Upper lobe of left lung (tissue), 6 donors: Measurements from ENCODE around the gene CPNE4. TPM values are rescaled to one million over a fixed set of nuclear protein-coding genes. Genes with fewer than 3 reads are reported as not detected.

Experiments
- ATAC-seq, 2 donors: fragments of 200-7000 bp; cut with Tn5 transposase; one replicate each; pipeline ENCODE4 v1.9.1; 2022; ENCODE audit warnings: mild to moderate bottlenecking in 2 of 2, moderate library complexity in 2 of 2; ENCODE audit not compliant: low FRiP score in 2 of 2
- DNase-seq, 2 donors: peaks; one replicate each; pipeline ENCODE4 v3.0.0-alpha.2; 2019 to 2020
- H3K27ac ChIP-seq, 4 donors: fragments of 200-600 bp; sonication (generic); one replicate each; pipeline ENCODE4 v1.5.1; 2016 to 2019
- H3K27me3 ChIP-seq, 4 donors: fragments of 200-600 bp; sonication (generic); one replicate each; pipeline ENCODE4 v1.5.1; 2017 to 2019
- H3K36me3 ChIP-seq, 4 donors: fragments of 200-600 bp; sonication (generic); one replicate each; pipeline ENCODE4 v1.5.1; 2016 to 2019
- H3K4me1 ChIP-seq, 4 donors: fragments of 200-600 bp; sonication (generic); one replicate each; pipeline ENCODE4 v1.5.1; 2018 to 2019
- H3K4me3 ChIP-seq, 4 donors: fragments of 200-600 bp; sonication (generic); one replicate each; pipeline ENCODE4 v1.5.1; 2017 to 2019; ENCODE audit warnings: mild to moderate bottlenecking in 2 of 4, moderate library complexity in 1 of 4
- H3K9me3 ChIP-seq, 4 donors: fragments of 200-600 bp; sonication (generic); one replicate each; pipeline ENCODE4 v1.5.1; 2018 to 2019
- CTCF ChIP-seq, 6 experiments: fragments of 450-650 bp in 4 of 6; fragments of 200-600 bp in 2 of 6; sonication (generic) in 2 of 6; IDR thresholded peaks; one replicate each; pipeline ENCODE4 v1.5.1; 2016 to 2019; ENCODE audit warnings: antibody characterized with exemption in 6 of 6
- EP300 ChIP-seq, 4 donors: sonication (generic); formaldehyde crosslinking; IDR thresholded peaks; one replicate each; pipeline ENCODE4 v1.5.1; 2017; ENCODE audit warnings: antibody characterized with exemption in 4 of 4, control low read depth in 2 of 4
- POLR2A ChIP-seq, 4 donors: fragments of 450-650 bp; IDR thresholded peaks; one replicate each; pipeline ENCODE4 v1.5.1; 2016 to 2017; ENCODE audit warnings: antibody characterized with exemption in 4 of 4, mild to moderate bottlenecking in 2 of 4
- POLR2AphosphoS5 ChIP-seq, 2 donors: sonication (generic); formaldehyde crosslinking; IDR thresholded peaks; one replicate each; pipeline ENCODE4 v1.5.1; 2017; ENCODE audit warnings: antibody characterized with exemption in 2 of 2
- WGBS, 2 donors: methylation state at CpG; one replicate each; pipeline ENCODE4 v1.1.5; 2017 to 2018; 5-methylcytosine and 5-hydroxymethylcytosine counted together
- total RNA-seq, 6 donors: library from RNA; depleted of rRNA in 4 of 6; stranded (reverse); fragments of >200 nt in 4 of 6; gene quantifications; one replicate each; pipeline versions ENCODE4 v1.1.0 to v1.2.1, GENCODE V29; 2016 to 2021
- donor health status: DM: no; HTN: no; CAD: no; lungs with moderate emphysema.
- donor health status: DM: no; HTN: yes; CAD: no; lungs with severe emphysema.

Gene CPNE4
- total RNA-seq, 6 donors from 2014 or later = 0.34 to 2.1 (median 0.47) TPM; not detected in 3

- Histone ChIP-seq H3K4me3 (no peak overlapping the region), H3K9me3 (no peaks in the 10 kb centered on the region), H3K27ac (no peak overlapping the region), H3K27me3 (no peaks in the 10 kb centered on the region), H3K36me3 (no peaks in the 10 kb centered on the region), H3K4me1 (no peaks in the 10 kb centered on the region)
- TF ChIP-seq POLR2A (IDR thresholded peaks at IDR 0.05) = no peak
- TF ChIP-seq POLR2AphosphoS5 (IDR thresholded peaks at IDR 0.05) = no peak
- WGBS, 2 donors = 76 to 86% methylated on average over 2 of the region's 2 CpGs
- ATAC-seq = no peak
- no peak for DNase-seq
These were observed 494.0 kb downstream of the CPNE4 start for GRCh38 chr3:131540821-131541220.

DNA sequence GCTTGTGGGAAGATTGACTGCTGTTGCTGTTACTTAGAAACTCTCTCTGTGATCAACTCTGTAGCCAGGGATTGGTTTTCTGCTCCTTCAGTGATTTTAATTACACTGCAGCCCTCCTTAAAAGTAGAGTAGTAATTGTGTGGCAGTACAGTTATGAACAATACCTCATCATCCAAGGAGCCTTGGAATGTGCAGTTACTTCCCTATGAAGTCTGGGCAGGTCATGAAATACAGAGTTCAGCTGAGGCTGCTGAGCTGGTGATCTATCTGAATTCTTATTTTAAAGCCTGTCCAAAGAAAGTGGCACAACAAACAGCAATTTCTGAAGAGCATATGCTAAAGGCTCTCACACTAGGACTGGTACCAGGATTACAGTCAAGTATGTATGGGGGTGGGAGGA, 494.7 kb downstream of the CPNE4 start:
- Histone ChIP-seq H3K27me3 (no peaks in the 10 kb centered on the region), H3K4me3 (no peak overlapping the region), H3K4me1 (no peaks in the 10 kb centered on the region), H3K27ac (no peak overlapping the region), H3K36me3 (no peaks in the 10 kb centered on the region), H3K9me3 (no peaks in the 10 kb centered on the region)
- no peak for ATAC-seq
- DNase-seq = no peak
- TF ChIP-seq EP300 (IDR thresholded peaks at IDR 0.05) = no peak
- TF ChIP-seq POLR2A (IDR thresholded peaks at IDR 0.05) = no peak
- no peak for TF ChIP-seq POLR2AphosphoS5 (IDR thresholded peaks at IDR 0.05)
- TF ChIP-seq CTCF (IDR thresholded peaks at IDR 0.05) = no peak

GRCh38 chr3:131538968-131539367, 495.8 kb downstream of the CPNE4 start:
- no peak for ATAC-seq
- TF ChIP-seq POLR2A (IDR thresholded peaks at IDR 0.05) (no peak), POLR2AphosphoS5 (IDR thresholded peaks at IDR 0.05) (no peak), CTCF (IDR thresholded peaks at IDR 0.05) (no peak), EP300 (IDR thresholded peaks at IDR 0.05) (no peak)
- H3K4me1 ChIP-seq = no peaks in the 10 kb centered on the region
- H3K4me3 ChIP-seq = no peak overlapping the region
- H3K27ac ChIP-seq = no peak overlapping the region
- no peaks in the 10 kb centered on the region for H3K36me3 ChIP-seq
- no peaks in the 10 kb centered on the region for H3K9me3 ChIP-seq
- no peak for DNase-seq
- 93 to 94% methylated on average over 1 of the region's 1 CpG for WGBS, 2 donors
- H3K27me3 ChIP-seq = no peaks in the 10 kb centered on the region

DNA sequence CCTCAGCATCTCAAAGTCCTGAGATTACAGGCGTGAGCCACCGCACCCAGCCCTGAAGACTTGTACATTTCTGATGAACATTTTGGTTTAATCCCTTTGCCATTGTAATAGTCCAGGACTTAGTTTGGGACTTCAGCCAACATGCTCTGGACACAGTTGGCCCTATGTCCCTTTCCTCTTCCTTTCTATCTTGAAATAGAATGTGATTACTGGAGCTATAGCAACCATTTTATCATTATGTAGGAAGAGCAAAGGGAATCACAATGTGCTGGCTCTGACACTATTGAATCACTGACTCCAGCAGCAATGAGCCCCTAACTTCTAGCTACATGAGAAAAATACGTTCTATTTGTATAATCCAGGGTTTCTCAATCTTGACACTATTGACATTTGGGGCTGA, 497.3 kb downstream of the CPNE4 start:
- TF ChIP-seq POLR2A (IDR thresholded peaks at IDR 0.05) (no peak), EP300 (IDR thresholded peaks at IDR 0.05) (no peak), POLR2AphosphoS5 (IDR thresholded peaks at IDR 0.05) (no peak), CTCF (IDR thresholded peaks at IDR 0.05) (no peak)
- 87 to 94% methylated on average over 3 of the region's 3 CpGs for WGBS, 2 donors
- ATAC-seq (no peak), DNase-seq (no peak)
- no peak overlapping the region for H3K4me3 ChIP-seq
- H3K36me3 ChIP-seq = no peaks in the 10 kb centered on the region
- H3K27me3 ChIP-seq = no peaks in the 10 kb centered on the region
- no peaks in the 10 kb centered on the region for H3K4me1 ChIP-seq
- no peak overlapping the region for H3K27ac ChIP-seq
- no peaks in the 10 kb centered on the region for H3K9me3 ChIP-seq

- Histone ChIP-seq H3K36me3 (no peaks in the 10 kb centered on the region), H3K4me3 (no peak overlapping the region), H3K27me3 (no peaks in the 10 kb centered on the region), H3K27ac (no peak overlapping the region), H3K4me1 (no peaks in the 10 kb centered on the region), H3K9me3 (no peaks in the 10 kb centered on the region)
- 63 to 64% methylated on average over 2 of the region's 2 CpGs for WGBS, 2 donors
- ATAC-seq (no peak), DNase-seq (no peak)
- no peak for TF ChIP-seq EP300 (IDR thresholded peaks at IDR 0.05)
- no peak for TF ChIP-seq POLR2A (IDR thresholded peaks at IDR 0.05)
- no peak for TF ChIP-seq POLR2AphosphoS5 (IDR thresholded peaks at IDR 0.05)
- no peak for TF ChIP-seq CTCF (IDR thresholded peaks at IDR 0.05)
These were observed 499.2 kb downstream of the CPNE4 start for GRCh38 chr3:131535596-131535995.
